GM15510 (cell line): Measurements from ENCODE around the gene CYP3A4.

Experiments
- POLR2A ChIP-seq: IDR thresholded peaks from 3 replicates; pipeline ENCODE4 v1.6.1; 2011; ENCODE audit warnings: borderline replicate concordance; ENCODE audit not compliant: insufficient read length; ENCODE audit errors: extremely low read depth

CYP3A4 gene

GRCh38 chr7:99772565-99772964, 11.4 kb downstream of the CYP3A4 start:
- no peak for TF ChIP-seq POLR2A

GRCh38 chr7:99768471-99768870, 15.5 kb downstream of the CYP3A4 start:
- TF ChIP-seq POLR2A = no peak

- TF ChIP-seq POLR2A = no peak
Measured at GRCh38 chr7:99767662-99768061, 16.3 kb downstream of the CYP3A4 start.

- TF ChIP-seq POLR2A = no peak
Measured at GRCh38 chr7:99766484-99767099, 17.4 kb downstream of the CYP3A4 start.

- no peak for TF ChIP-seq POLR2A
Measured at GRCh38 chr7:99764478-99764877, 19.5 kb downstream of the CYP3A4 start.

- no peak for TF ChIP-seq POLR2A
Measured at GRCh38 chr7:99762680-99763327, 21.2 kb downstream of the CYP3A4 start.

GRCh38 chr7:99755085-99755484, 28.9 kb downstream of the CYP3A4 start:
- TF ChIP-seq POLR2A = no peak

- TF ChIP-seq POLR2A = no peak
Measured at GRCh38 chr7:99752356-99752755, 31.6 kb downstream of the CYP3A4 start.

GRCh38 chr7:99748846-99749579, 35.0 kb downstream of the CYP3A4 start:
- TF ChIP-seq POLR2A = no peak

GRCh38 chr7:99742737-99743394, 41.1 kb downstream of the CYP3A4 start:
- TF ChIP-seq POLR2A = no peak

- TF ChIP-seq POLR2A = no peak
Measured at GRCh38 chr7:99741441-99741795, 42.6 kb downstream of the CYP3A4 start.

- no peak for TF ChIP-seq POLR2A
Measured at GRCh38 chr7:99740573-99741440, 43.2 kb downstream of the CYP3A4 start.

- TF ChIP-seq POLR2A = no peak
Measured at GRCh38 chr7:99739699-99740572, 44.0 kb downstream of the CYP3A4 start.
